Measurements from ENCODE around the gene ADRA2B. TPM values are rescaled to one million over a fixed set of nuclear protein-coding genes. Genes with fewer than 3 reads are reported as not detected.
"Not testable (repeated sequence)": the region's sequence is repeated elsewhere in the genome, so short reads cannot be mapped to it uniquely, and the experiment has no call there.

Gene ADRA2B
- total and polyA plus RNA-seq, 9 donors: 2.2 to 3.6 (median 2.9) TPM

DNA sequence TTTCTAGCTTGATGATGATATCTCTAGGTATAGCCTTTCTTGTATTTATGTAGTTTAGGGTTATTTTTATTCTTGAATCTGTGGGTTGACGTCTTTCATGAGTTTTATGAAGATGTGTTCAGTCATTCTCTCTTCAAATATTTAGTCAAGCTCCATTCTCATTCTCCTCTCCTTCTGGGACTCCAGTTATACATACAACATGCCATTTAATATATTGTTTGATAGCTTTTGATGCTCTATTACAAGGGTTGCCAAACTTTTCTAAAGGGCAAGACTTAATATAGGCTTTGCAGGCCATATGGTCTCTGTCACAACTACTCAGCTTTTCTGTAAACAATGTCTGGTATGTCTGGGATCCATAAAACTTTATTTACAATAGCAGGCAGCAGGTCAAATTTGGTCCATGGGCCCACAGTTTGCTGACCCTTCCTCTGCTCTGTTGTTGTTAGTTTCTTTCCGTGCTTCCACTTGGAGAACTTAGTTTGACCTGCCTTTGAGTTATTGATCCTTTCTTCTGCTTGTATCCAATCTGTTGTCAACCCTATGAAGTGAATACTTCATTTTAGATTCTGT, 41.1 kb downstream of the ADRA2B start:
- WGBS (ENCODE audit: insufficient coverage): no CpG with 5 or more reads among the region's 2 CpGs
- no peak overlapping the region for H3K27ac ChIP-seq (ENCODE audit: low read length)

GRCh38 chr2:96074156-96074555, 42.2 kb downstream of the ADRA2B start:
- 36% methylated on average over 4 of the region's 6 CpGs for WGBS (ENCODE audit: insufficient coverage)
- Histone ChIP-seq H3K36me3 (ENCODE audit: control insufficient read depth, insufficient read depth, low read length) (no peaks in the 10 kb centered on the region), H3K27ac (ENCODE audit: low read length) (no peak overlapping the region), H3K27me3 (ENCODE audit: control insufficient read depth, insufficient read depth, low read length) (no peaks in the 10 kb centered on the region), H3K9me3 (replicated peaks; ENCODE audit: control insufficient read depth, low read depth, low read length) (peaks cover 3% of the 10 kb centered on the region), H3K4me1 (ENCODE audit: control insufficient read depth, insufficient read depth, low read length) (peaks cover 36% of the 10 kb centered on the region), H3K4me3 (ENCODE audit: low read length) (no peak overlapping the region)
- DNase-seq: peak; percentile 26

More for the DNA sequence above, 41.1 kb downstream of the ADRA2B start:
- H3K9me3 ChIP-seq (replicated peaks; ENCODE audit: control insufficient read depth, low read depth, low read length): peaks cover 3% of the 10 kb centered on the region
- H3K4me3 ChIP-seq (ENCODE audit: low read length): no peak overlapping the region
- H3K27me3 ChIP-seq (ENCODE audit: control insufficient read depth, insufficient read depth, low read length): no peaks in the 10 kb centered on the region
- no peak for DNase-seq
- H3K4me1 ChIP-seq (ENCODE audit: control insufficient read depth, insufficient read depth, low read length): peaks cover 34% of the 10 kb centered on the region
- no peaks in the 10 kb centered on the region for H3K36me3 ChIP-seq (ENCODE audit: control insufficient read depth, insufficient read depth, low read length)

- peak overlapping the region; percentile 80 for H3K27ac ChIP-seq (ENCODE audit: low read length)
- no peaks in the 10 kb centered on the region for H3K36me3 ChIP-seq (ENCODE audit: control insufficient read depth, insufficient read depth, low read length)
- H3K9me3 ChIP-seq (replicated peaks; ENCODE audit: control insufficient read depth, low read depth, low read length): peaks cover 3% of the 10 kb centered on the region
- no peaks in the 10 kb centered on the region for H3K27me3 ChIP-seq (ENCODE audit: control insufficient read depth, insufficient read depth, low read length)
- no peak overlapping the region for H3K4me3 ChIP-seq (ENCODE audit: low read length)
- DNase-seq: no peak
- WGBS (ENCODE audit: insufficient coverage): 100% methylated on average over 1 of the region's 7 CpGs
- peaks cover 36% of the 10 kb centered on the region for H3K4me1 ChIP-seq (ENCODE audit: control insufficient read depth, insufficient read depth, low read length)
Observed at GRCh38 chr2:96073170-96073775, 43.1 kb downstream of the ADRA2B start.

GRCh38 chr2:96072746-96073145, 43.6 kb downstream of the ADRA2B start:
- Histone ChIP-seq H3K27ac (ENCODE audit: low read length) (peak overlapping the region; percentile 80), H3K27me3 (ENCODE audit: control insufficient read depth, insufficient read depth, low read length) (no peaks in the 10 kb centered on the region), H3K4me1 (ENCODE audit: control insufficient read depth, insufficient read depth, low read length) (peaks cover 36% of the 10 kb centered on the region), H3K9me3 (replicated peaks; ENCODE audit: control insufficient read depth, low read depth, low read length) (peaks cover 3% of the 10 kb centered on the region), H3K36me3 (ENCODE audit: control insufficient read depth, insufficient read depth, low read length) (no peaks in the 10 kb centered on the region), H3K4me3 (ENCODE audit: low read length) (no peak overlapping the region)
- no peak for DNase-seq
- 79% methylated on average over 8 of the region's 11 CpGs for WGBS (ENCODE audit: insufficient coverage)

DNA sequence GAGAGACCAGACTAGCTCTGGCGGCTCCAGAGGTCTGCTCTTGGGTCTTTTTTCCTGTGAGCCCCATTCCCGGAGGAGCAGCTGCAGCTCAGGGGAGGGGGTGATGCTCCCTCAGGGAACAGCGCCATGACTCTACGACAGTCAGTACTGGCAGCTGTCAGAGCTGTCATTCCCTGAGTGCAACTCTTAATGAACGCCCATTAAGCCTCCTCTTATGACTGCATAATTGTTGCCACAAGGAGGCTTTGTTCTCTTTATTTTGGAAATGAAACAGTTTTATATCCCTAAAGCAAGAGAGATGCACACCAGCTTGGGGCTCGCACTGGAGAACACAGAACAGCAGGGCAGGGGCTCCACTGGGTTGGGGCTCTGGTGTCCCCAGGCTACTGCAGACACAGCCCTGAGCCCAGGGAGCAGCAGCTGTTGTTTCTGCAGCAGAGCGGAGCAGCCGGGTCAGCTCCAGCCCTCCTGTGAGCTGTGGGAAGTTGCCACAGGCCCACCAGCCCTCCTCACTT, 44.3 kb downstream of the ADRA2B start:
- Histone ChIP-seq H3K4me1 (ENCODE audit: control insufficient read depth, insufficient read depth, low read length) (peaks cover 36% of the 10 kb centered on the region), H3K27ac (ENCODE audit: low read length) (peak overlapping the region; percentile 80)
- not testable (repeated sequence) for H3K36me3 ChIP-seq (ENCODE audit: control insufficient read depth, insufficient read depth, low read length); H3K4me3 ChIP-seq (ENCODE audit: low read length); H3K27me3 ChIP-seq (ENCODE audit: control insufficient read depth, insufficient read depth, low read length); H3K9me3 ChIP-seq (replicated peaks; ENCODE audit: control insufficient read depth, low read depth, low read length)
- WGBS (ENCODE audit: insufficient coverage): 83% methylated on average over 2 of the region's 8 CpGs
- peak; percentile 33 for DNase-seq

- H3K4me3 ChIP-seq (ENCODE audit: low read length); DNase-seq; H3K36me3 ChIP-seq (ENCODE audit: control insufficient read depth, insufficient read depth, low read length); H3K27me3 ChIP-seq (ENCODE audit: control insufficient read depth, insufficient read depth, low read length); H3K9me3 ChIP-seq (replicated peaks; ENCODE audit: control insufficient read depth, low read depth, low read length): not testable (repeated sequence)
- H3K27ac ChIP-seq (ENCODE audit: low read length): peak overlapping the region; percentile 80
- peaks cover 36% of the 10 kb centered on the region for H3K4me1 ChIP-seq (ENCODE audit: control insufficient read depth, insufficient read depth, low read length)
- 78% methylated on average over 11 of the region's 16 CpGs for WGBS (ENCODE audit: insufficient coverage)
Observed at GRCh38 chr2:96071087-96071976, 45.0 kb downstream of the ADRA2B start.

GRCh38 chr2:96070351-96070750, 46.0 kb downstream of the ADRA2B start:
- not testable (repeated sequence) for H3K27me3 ChIP-seq (ENCODE audit: control insufficient read depth, insufficient read depth, low read length); H3K4me3 ChIP-seq (ENCODE audit: low read length); DNase-seq; H3K36me3 ChIP-seq (ENCODE audit: control insufficient read depth, insufficient read depth, low read length); H3K9me3 ChIP-seq (replicated peaks; ENCODE audit: control insufficient read depth, low read depth, low read length); H3K27ac ChIP-seq (ENCODE audit: low read length)
- H3K4me1 ChIP-seq (ENCODE audit: control insufficient read depth, insufficient read depth, low read length): peaks cover 36% of the 10 kb centered on the region
- WGBS (ENCODE audit: insufficient coverage): 69% methylated on average over 4 of the region's 5 CpGs

- 27% methylated on average over 3 of the region's 8 CpGs for WGBS (ENCODE audit: insufficient coverage)
- not testable (repeated sequence) for H3K27me3 ChIP-seq (ENCODE audit: control insufficient read depth, insufficient read depth, low read length); H3K27ac ChIP-seq (ENCODE audit: low read length); DNase-seq; H3K36me3 ChIP-seq (ENCODE audit: control insufficient read depth, insufficient read depth, low read length); H3K9me3 ChIP-seq (replicated peaks; ENCODE audit: control insufficient read depth, low read depth, low read length); H3K4me3 ChIP-seq (ENCODE audit: low read length)
- H3K4me1 ChIP-seq (ENCODE audit: control insufficient read depth, insufficient read depth, low read length): peaks cover 36% of the 10 kb centered on the region
Observed at GRCh38 chr2:96069878-96070277, 46.5 kb downstream of the ADRA2B start.

DNA sequence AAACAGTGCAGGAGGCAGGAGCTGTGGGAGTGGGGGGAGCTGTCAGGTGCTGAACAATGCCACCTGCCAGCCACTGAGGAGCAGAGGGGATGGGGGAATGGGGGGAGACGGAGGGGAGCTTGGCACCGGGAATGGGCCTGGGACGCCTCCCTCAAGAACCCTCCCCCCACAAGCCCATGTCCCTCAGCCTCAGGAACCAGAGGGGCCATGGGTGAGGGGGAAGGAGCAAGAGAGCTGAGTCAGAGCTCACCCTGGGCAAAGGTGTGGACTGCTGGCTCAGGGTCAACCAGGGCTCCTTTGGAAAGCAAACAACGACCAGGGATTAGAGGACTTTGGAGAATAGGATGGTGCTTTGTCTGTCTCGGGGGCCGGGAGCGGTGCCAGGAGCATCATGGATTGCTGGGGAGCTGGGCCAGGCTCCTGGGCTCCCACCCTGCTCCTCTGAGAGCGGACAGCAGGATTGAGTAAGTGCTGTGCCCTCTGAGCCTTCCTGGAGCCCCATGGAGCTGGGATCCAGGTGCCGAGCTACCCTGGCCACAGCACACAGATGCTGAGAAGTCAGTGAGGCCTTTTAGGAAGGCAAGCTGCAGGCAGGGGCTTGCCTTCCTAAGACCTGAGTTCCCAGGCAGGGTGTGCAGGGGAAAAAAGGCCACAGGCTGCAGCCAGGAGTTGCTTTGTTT, 48.3 kb downstream of the ADRA2B start:
- not testable (repeated sequence) for H3K36me3 ChIP-seq (ENCODE audit: control insufficient read depth, insufficient read depth, low read length); DNase-seq; H3K9me3 ChIP-seq (replicated peaks; ENCODE audit: control insufficient read depth, low read depth, low read length); H3K27me3 ChIP-seq (ENCODE audit: control insufficient read depth, insufficient read depth, low read length); H3K4me3 ChIP-seq (ENCODE audit: low read length); H3K27ac ChIP-seq (ENCODE audit: low read length)
- 50% methylated on average over 2 of the region's 9 CpGs for WGBS (ENCODE audit: insufficient coverage)
- H3K4me1 ChIP-seq (ENCODE audit: control insufficient read depth, insufficient read depth, low read length): peaks cover 28% of the 10 kb centered on the region

Data from muscle of leg (tissue), 11 donors.